ENCODE results near the gene SUPT4H1. TPM values are rescaled to one million over a fixed set of nuclear protein-coding genes. Genes with fewer than 3 reads are reported as not detected.

SUPT4H1 gene
- total and polyA plus RNA-seq, 9 of the 15 experiments (the other 6 are each of a cell fraction or from before 2014, with no cell fraction given), result 62.1 to 320 (median 117) TPM

- no peak for TF ChIP-seq SPI1 (IDR thresholded peaks at IDR 0.05; ENCODE audit: borderline replicate concordance, low read depth, low read length)
- TF ChIP-seq HDAC1 (IDR thresholded peaks at IDR 0.05), result peak in 1 of 2 experiments; percentile 75; a peak in 2 of 4 replicates
- TF ChIP-seq ZBTB12 (CRISPR knock-in tag; IDR thresholded peaks at IDR 0.05), result no peak
- TF ChIP-seq SMAD4 (CRISPR knock-in tag; conservative IDR thresholded peaks at IDR 0.05), result no peak
- TF ChIP-seq ZNF384 (IDR thresholded peaks at IDR 0.05; ENCODE audit: low read depth, low read length), result no peak
- peak; percentile 69 for TF ChIP-seq HNRNPL (IDR thresholded peaks at IDR 0.05; ENCODE audit: low read depth, low read length)
- peak; percentile 96; the same call in 1 of the 2 replicates for TF ChIP-seq PREB (CRISPR knock-in tag; IDR thresholded peaks at IDR 0.05)
- TF ChIP-seq ZNF609 (CRISPR knock-in tag; IDR thresholded peaks at IDR 0.05; ENCODE audit: borderline replicate concordance), result peak; percentile 26
- no peak for TF ChIP-seq ZNF133 (CRISPR knock-in tag; IDR thresholded peaks at IDR 0.05)
- no peak for TF ChIP-seq ZNF165 (CRISPR knock-in tag; IDR thresholded peaks at IDR 0.05; ENCODE audit: borderline replicate concordance)
- no peak for TF ChIP-seq ATF1 (CRISPR knock-in tag; IDR thresholded peaks at IDR 0.05)
- TF ChIP-seq ATF1 (tag; IDR thresholded peaks at IDR 0.05), result no peak
- TF ChIP-seq NFIC (IDR thresholded peaks at IDR 0.05), result no peak
- TF ChIP-seq PHF20 (IDR thresholded peaks at IDR 0.05; ENCODE audit: partially characterized antibody), result no peak
- TF ChIP-seq HMGN3 (IDR thresholded peaks at IDR 0.05; ENCODE audit: borderline replicate concordance, extremely low read depth, insufficient read length, low read depth, low read length), result no peak
- TF ChIP-seq COPS2 (conservative IDR thresholded peaks at IDR 0.05), result no peak
- TF ChIP-seq CBX3 (IDR thresholded peaks at IDR 0.05; ENCODE audit: borderline replicate concordance in 1 of 2, low read length in 2 of 2), result no peak
These were observed 21.4 kb downstream of the SUPT4H1 start (continued) for GRCh38 chr17:58330538-58330996.
